ENCODE results near the gene NEO1. TPM values are rescaled to one million over a fixed set of nuclear protein-coding genes. Genes with fewer than 3 reads are reported as not detected.

The NEO1 gene
- total RNA-seq, 1 donor from 2014 or later: 30.3 TPM

GRCh38 chr15:73052653-73053397 lies 562 bp downstream of the NEO1 start:
- no peaks in the 10 kb centered on the region for H3K79me2 ChIP-seq (ENCODE audit: insufficient read depth, low read length)
- H2AFZ ChIP-seq (ENCODE audit: low read depth, low read length): peak overlapping the region; percentile 53
- peak overlapping the region; percentile 61 for H3K4me3 ChIP-seq (ENCODE audit: insufficient read depth, low read depth, low read length)
- FAIRE-seq: no peak
- TF ChIP-seq CTCF (IDR thresholded peaks at IDR 0.05; ENCODE audit: insufficient read depth, low read depth, low read length) (no peak), EZH2 (IDR thresholded peaks at IDR 0.05; ENCODE audit: insufficient read depth, low read length) (no peak)
- peaks cover 12% of the 10 kb centered on the region for H3K27me3 ChIP-seq (ENCODE audit: insufficient read depth, low read length)
- peak overlapping the region; percentile 68 for H3K9ac ChIP-seq (ENCODE audit: low read length)
- H3K36me3 ChIP-seq (ENCODE audit: insufficient read depth, low read length): no peaks in the 10 kb centered on the region
- H3K4me2 ChIP-seq (ENCODE audit: low read length): peak overlapping the region; percentile 95
- H4K20me1 ChIP-seq (ENCODE audit: insufficient read depth, low read length): peaks cover 22% of the 10 kb centered on the region
- Mint-ChIP-seq H3K27me3 (ENCODE audit: low read depth, unreplicated experiment) (no peaks in the 10 kb centered on the region), H3K4me3 (ENCODE audit: unreplicated experiment) (peak overlapping the region; percentile 93), H3K9me3 (ENCODE audit: unreplicated experiment) (no peaks in the 10 kb centered on the region), H3K36me3 (ENCODE audit: low read depth, unreplicated experiment) (no peaks in the 10 kb centered on the region), H3K4me1 (ENCODE audit: low read depth, unreplicated experiment) (peaks cover 1% of the 10 kb centered on the region), H3K27ac (ENCODE audit: unreplicated experiment) (peak overlapping the region; percentile 79)
- DNase-seq (ENCODE audit: low read depth): peak; percentile 15
- H3K4me1 ChIP-seq (ENCODE audit: insufficient read depth, low read length): peaks cover 9% of the 10 kb centered on the region
- no peak overlapping the region for H3K27ac ChIP-seq (ENCODE audit: low read depth, low read length)
- no peaks in the 10 kb centered on the region for H3K9me3 ChIP-seq (ENCODE audit: insufficient read depth, low read depth, low read length)

GRCh38 chr15:73053398-73053723 lies 1.1 kb downstream of the NEO1 start:
- H3K27ac ChIP-seq (ENCODE audit: low read depth, low read length): no peak overlapping the region
- peak overlapping the region; percentile 93 for H3K4me3 Mint-ChIP-seq (ENCODE audit: unreplicated experiment)
- H3K9ac ChIP-seq (ENCODE audit: low read length): peak overlapping the region; percentile 68
- H3K9me3 ChIP-seq (ENCODE audit: insufficient read depth, low read depth, low read length): no peaks in the 10 kb centered on the region
- peak overlapping the region; percentile 79 for H3K27ac Mint-ChIP-seq (ENCODE audit: unreplicated experiment)
- peaks cover 12% of the 10 kb centered on the region for H3K27me3 ChIP-seq (ENCODE audit: insufficient read depth, low read length)
- H3K79me2 ChIP-seq (ENCODE audit: insufficient read depth, low read length): no peaks in the 10 kb centered on the region
- no peaks in the 10 kb centered on the region for H3K9me3 Mint-ChIP-seq (ENCODE audit: unreplicated experiment)
- H3K4me2 ChIP-seq (ENCODE audit: low read length): peak overlapping the region; percentile 95
- peaks cover 1% of the 10 kb centered on the region for H3K4me1 Mint-ChIP-seq (ENCODE audit: low read depth, unreplicated experiment)
- H3K4me1 ChIP-seq (ENCODE audit: insufficient read depth, low read length): peaks cover 9% of the 10 kb centered on the region
- no peaks in the 10 kb centered on the region for H3K36me3 Mint-ChIP-seq (ENCODE audit: low read depth, unreplicated experiment)
- peaks cover 22% of the 10 kb centered on the region for H4K20me1 ChIP-seq (ENCODE audit: insufficient read depth, low read length)
- H2AFZ ChIP-seq (ENCODE audit: low read depth, low read length): peak overlapping the region; percentile 53
- FAIRE-seq (no peak), DNase-seq (ENCODE audit: low read depth) (no peak)
- H3K36me3 ChIP-seq (ENCODE audit: insufficient read depth, low read length): no peaks in the 10 kb centered on the region
- H3K4me3 ChIP-seq (ENCODE audit: insufficient read depth, low read depth, low read length): peak overlapping the region; percentile 61
- no peaks in the 10 kb centered on the region for H3K27me3 Mint-ChIP-seq (ENCODE audit: low read depth, unreplicated experiment)
- TF ChIP-seq EZH2 (IDR thresholded peaks at IDR 0.05; ENCODE audit: insufficient read depth, low read length) (no peak), CTCF (IDR thresholded peaks at IDR 0.05; ENCODE audit: insufficient read depth, low read depth, low read length) (no peak)

GRCh38 chr15:73054417-73054953 lies 2.2 kb downstream of the NEO1 start:
- Histone ChIP-seq H3K4me3 (ENCODE audit: insufficient read depth, low read depth, low read length) (no peak overlapping the region), H2AFZ (ENCODE audit: low read depth, low read length) (no peak overlapping the region), H3K36me3 (ENCODE audit: insufficient read depth, low read length) (no peaks in the 10 kb centered on the region), H3K4me2 (ENCODE audit: low read length) (no peak overlapping the region), H3K27me3 (ENCODE audit: insufficient read depth, low read length) (peaks cover 7% of the 10 kb centered on the region), H3K9ac (ENCODE audit: low read length) (no peak overlapping the region), H3K79me2 (ENCODE audit: insufficient read depth, low read length) (no peaks in the 10 kb centered on the region), H3K9me3 (ENCODE audit: insufficient read depth, low read depth, low read length) (no peaks in the 10 kb centered on the region), H3K27ac (ENCODE audit: low read depth, low read length) (no peak overlapping the region), H4K20me1 (ENCODE audit: insufficient read depth, low read length) (peaks cover 22% of the 10 kb centered on the region), H3K4me1 (ENCODE audit: insufficient read depth, low read length) (peaks cover 9% of the 10 kb centered on the region)
- Mint-ChIP-seq H3K36me3 (ENCODE audit: low read depth, unreplicated experiment) (no peaks in the 10 kb centered on the region), H3K27ac (ENCODE audit: unreplicated experiment) (no peak overlapping the region), H3K27me3 (ENCODE audit: low read depth, unreplicated experiment) (no peaks in the 10 kb centered on the region), H3K4me1 (ENCODE audit: low read depth, unreplicated experiment) (peaks cover 1% of the 10 kb centered on the region), H3K9me3 (ENCODE audit: unreplicated experiment) (no peaks in the 10 kb centered on the region), H3K4me3 (ENCODE audit: unreplicated experiment) (no peak overlapping the region)
- DNase-seq (ENCODE audit: low read depth): no peak
- FAIRE-seq: no peak
- TF ChIP-seq EZH2 (IDR thresholded peaks at IDR 0.05; ENCODE audit: insufficient read depth, low read length) (no peak), CTCF (IDR thresholded peaks at IDR 0.05; ENCODE audit: insufficient read depth, low read depth, low read length) (no peak)
